Endometrial microvascular endothelial cells (primary cell): Measurements from ENCODE around the gene CLIC4. TPM values are rescaled to one million over a fixed set of nuclear protein-coding genes. Genes with fewer than 3 reads are reported as not detected.

ENCODE experiments used
- in situ Hi-C: cut with HindIII; loops from 2 replicates; pipeline ENCODE4 v1.10.0; 2017; ENCODE audit warnings: low sequenced_read_pairs, low pct_unique_long_range_greater_than_20kb; ENCODE audit errors: inconsistent ontology term
- total RNA-seq: library from RNA; depleted of rRNA; stranded (reverse); fragments of >200 nt; gene quantifications from one replicate; pipeline ENCODE4 v1.2.3, GENCODE V29; 2015; ENCODE audit errors: inconsistent ontology term

The CLIC4 gene
- total RNA-seq, 1 donor from 2014 or later: 565 TPM

GRCh38 chr1:24742090-24742938 is 2.9 kb upstream of the CLIC4 start:
- in situ Hi-C loops: no loop called here

GRCh38 chr1:24743404-24744211 is 1.6 kb upstream of the CLIC4 start:
- in situ Hi-C loops: no loop called here

- in situ Hi-C loops: no loop called here
Measured at GRCh38 chr1:24745711-24746413, 615 bp downstream of the CLIC4 start.

GRCh38 chr1:24748191-24749121 is 3.2 kb downstream of the CLIC4 start:
- in situ Hi-C loops: no loop called here

GRCh38 chr1:24749252-24749651 is 4.0 kb downstream of the CLIC4 start:
- in situ Hi-C loops: no loop called here

- in situ Hi-C loops: loop anchor here (25.0 kb wide), 1 partner anchor 88 kb away; no protein-coding TSS in a partner anchor
Measured at GRCh38 chr1:24749886-24750285, 4.6 kb downstream of the CLIC4 start.

- in situ Hi-C loops: loop anchor here (25.0 kb wide), 1 partner anchor 90 kb away; no protein-coding TSS in a partner anchor
Measured at GRCh38 chr1:24751833-24752232, 6.6 kb downstream of the CLIC4 start.

- in situ Hi-C loops: loop anchor here (25.0 kb wide), 1 partner anchor 90 kb away; no protein-coding TSS in a partner anchor
Measured at GRCh38 chr1:24752305-24752704, 7.1 kb downstream of the CLIC4 start.

GRCh38 chr1:24754229-24754628 is 9.0 kb downstream of the CLIC4 start:
- in situ Hi-C loops: loop anchor here (25.0 kb wide), 1 partner anchor 92 kb away; no protein-coding TSS in a partner anchor

GRCh38 chr1:24755323-24755722 is 10.1 kb downstream of the CLIC4 start:
- in situ Hi-C loops: loop anchor here (25.0 kb wide), 1 partner anchor 93 kb away; no protein-coding TSS in a partner anchor

- in situ Hi-C loops: loop anchor here (25.0 kb wide), 1 partner anchor 94 kb away; no protein-coding TSS in a partner anchor
Measured at GRCh38 chr1:24756395-24756794, 11.1 kb downstream of the CLIC4 start.

GRCh38 chr1:24759492-24759891 is 14.2 kb downstream of the CLIC4 start:
- in situ Hi-C loops: loop anchor here (25.0 kb wide), 1 partner anchor 97 kb away; no protein-coding TSS in a partner anchor

GRCh38 chr1:24761582-24761981 is 16.3 kb downstream of the CLIC4 start:
- in situ Hi-C loops: loop anchor here (25.0 kb wide), 1 partner anchor 99 kb away; no protein-coding TSS in a partner anchor

- in situ Hi-C loops: loop anchor here (25.0 kb wide), 1 partner anchor 100 kb away; no protein-coding TSS in a partner anchor
Measured at GRCh38 chr1:24762133-24762676, 17.0 kb downstream of the CLIC4 start.

- in situ Hi-C loops: loop anchor here (25.0 kb wide), 1 partner anchor 101 kb away; no protein-coding TSS in a partner anchor
Measured at GRCh38 chr1:24763671-24764070, 18.4 kb downstream of the CLIC4 start.

- in situ Hi-C loops: loop anchor here (25.0 kb wide), 1 partner anchor 102 kb away; no protein-coding TSS in a partner anchor
Measured at GRCh38 chr1:24764439-24764838, 19.2 kb downstream of the CLIC4 start.

GRCh38 chr1:24764848-24765247 is 19.6 kb downstream of the CLIC4 start:
- in situ Hi-C loops: loop anchor here (25.0 kb wide), 1 partner anchor 103 kb away; no protein-coding TSS in a partner anchor
